GM23248 (cell line): ENCODE data around the gene STUM. TPM values are rescaled to one million over a fixed set of nuclear protein-coding genes. Genes with fewer than 3 reads are reported as not detected.

Experiments
- DNase-seq: peaks from one replicate; pipeline ENCODE4 v3.0.0-alpha.2; 2015
- H2AFZ ChIP-seq: fragments of 200-600 bp; sonication (generic); 2 replicates; pipeline ENCODE4 v1.6.1; 2016; ENCODE audit warnings: antibody characterized with exemption
- H3F3A ChIP-seq: fragments of 200-600 bp; sonication (generic); 2 replicates; pipeline ENCODE4 v1.6.1; 2016; ENCODE audit warnings: mild to moderate bottlenecking, antibody characterized with exemption, mixed run types; ENCODE audit not compliant: insufficient read depth
- H3K27ac ChIP-seq: fragments of 200-600 bp; sonication (generic); 2 replicates; pipeline ENCODE4 v1.5.1; 2016; ENCODE audit warnings: mild to moderate bottlenecking
- H3K27me3 ChIP-seq: fragments of 200-600 bp; sonication (generic); replicated peaks from 2 replicates; pipeline ENCODE4 v1.6.1; 2016; ENCODE audit warnings: mild to moderate bottlenecking; ENCODE audit not compliant: insufficient read depth
- H3K36me3 ChIP-seq: fragments of 200-600 bp; sonication (generic); 2 replicates; pipeline ENCODE4 v1.6.1; 2016; ENCODE audit warnings: low read depth, mild to moderate bottlenecking
- H3K4me1 ChIP-seq: fragments of 200-600 bp; sonication (generic); 2 replicates; pipeline ENCODE4 v1.6.1; 2016; ENCODE audit warnings: mild to moderate bottlenecking; ENCODE audit not compliant: insufficient read depth
- H3K4me2 ChIP-seq: fragments of 200-600 bp; sonication (generic); one replicate; pipeline ENCODE4 v1.6.1; 2016; ENCODE audit warnings: mild to moderate bottlenecking; ENCODE audit not compliant: unreplicated experiment
- H3K4me3 ChIP-seq: fragments of 200-600 bp; sonication (generic); 2 replicates; pipeline ENCODE4 v1.5.1; 2016; ENCODE audit warnings: mild to moderate bottlenecking
- H3K79me2 ChIP-seq: fragments of 200-600 bp; sonication (generic); 2 replicates; pipeline ENCODE4 v1.6.1; 2016; ENCODE audit warnings: mild to moderate bottlenecking; ENCODE audit not compliant: insufficient read depth
- H3K9ac ChIP-seq: fragments of 200-600 bp; sonication (generic); 2 replicates; pipeline ENCODE4 v1.6.1; 2016; ENCODE audit warnings: mild to moderate bottlenecking
- H3K9me2 ChIP-seq: fragments of 200-600 bp; sonication (generic); 2 replicates; pipeline ENCODE4 v1.6.1; 2016; ENCODE audit warnings: mixed run types, mild to moderate bottlenecking, moderate library complexity; ENCODE audit not compliant: insufficient read depth
- H3K9me3 ChIP-seq: fragments of 200-600 bp; sonication (generic); one replicate; pipeline ENCODE4 v1.6.1; 2017; ENCODE audit warnings: low read depth
- H4K20me1 ChIP-seq: fragments of 200-600 bp; sonication (generic); 2 replicates; pipeline ENCODE4 v1.6.0; 2016; ENCODE audit not compliant: insufficient read depth
- EZH2 ChIP-seq: fragments of 200-600 bp; sonication (generic); IDR thresholded peaks from 2 replicates; pipeline ENCODE4 v1.6.1; 2018; ENCODE audit warnings: antibody characterized with exemption, mild to moderate bottlenecking; ENCODE audit not compliant: insufficient read depth, poor library complexity, severe bottlenecking
- EZH2phosphoT487 ChIP-seq: fragments of 200-600 bp; sonication (generic); IDR thresholded peaks from 2 replicates; pipeline ENCODE4 v1.6.1; 2018; ENCODE audit warnings: antibody characterized with exemption, moderate library complexity, mild to moderate bottlenecking, low read depth; ENCODE audit not compliant: insufficient read depth
- WGBS, 2 experiments: methylation state at CpG; one replicate each; pipeline ENCODE4 v1.1.6; 2015 to 2017; ENCODE audit warnings: low lambda C conversion rate in 2 of 2, low coverage in 1 of 2; ENCODE audit errors: missing lambda C conversion rate in 2 of 2; 5-methylcytosine and 5-hydroxymethylcytosine counted together
- in situ Hi-C: fragments of 300-500 bp; cut with MboI; formaldehyde crosslinking; loops from 2 replicates; pipeline ENCODE4 v1.15.0; 2020
- polyA plus RNA-seq: library from polyadenylated mRNA; unstranded; fragments of >200 nt; fragmentation: Nextera tagmentation; extraction: Ambion mirVana; gene quantifications from 2 replicates; pipeline ENCODE4 v1.2.1, GENCODE V29; 2016
- total RNA-seq: library from RNA; depleted of rRNA; stranded (reverse); fragments of >200 nt; shearing (Covaris generic); gene quantifications from 2 replicates; pipeline ENCODE4 v1.2.3, GENCODE V29; 2014

STUM gene
- total and polyA plus RNA-seq, 2 experiments from 2014 or later, result under 0.01 TPM; not detected in 1

- H3K4me1 ChIP-seq, result no peaks in the 10 kb centered on the region
- in situ Hi-C loops, result no loop called here
- WGBS, 2 experiments, result 0 to 6% methylated on average over 1 of the region's 1 CpG
Observed at GRCh38 chr1:226510453-226510852, 38.1 kb upstream of the STUM start.

GRCh38 chr1:226511296-226511695 is 37.3 kb upstream of the STUM start:
- no peak overlapping the region for H3K4me3 ChIP-seq
- H3K79me2 ChIP-seq, result no peaks in the 10 kb centered on the region
- no peaks in the 10 kb centered on the region for H3K4me1 ChIP-seq
- no peak for TF ChIP-seq EZH2
- no peak for TF ChIP-seq EZH2phosphoT487
- H3K27me3 ChIP-seq, result peaks cover 19% of the 10 kb centered on the region; the same call in 1 of the 2 replicates
- H3F3A ChIP-seq, result no peaks in the 10 kb centered on the region
- no peak overlapping the region for H3K27ac ChIP-seq
- DNase-seq, result no peak
- no peaks in the 10 kb centered on the region for H3K36me3 ChIP-seq
- no peaks in the 10 kb centered on the region for H3K9me2 ChIP-seq
- 16 to 19% methylated on average over 3 of the region's 3 CpGs for WGBS, 2 experiments
- no peak overlapping the region for H3K9ac ChIP-seq
- no peaks in the 10 kb centered on the region for H3K9me3 ChIP-seq
- in situ Hi-C loops, result no loop called here
- no peak overlapping the region for H3K4me2 ChIP-seq
- H4K20me1 ChIP-seq, result no peaks in the 10 kb centered on the region
- H2AFZ ChIP-seq, result no peak overlapping the region

More at GRCh38 chr1:226510453-226510852, 38.1 kb upstream of the STUM start:
- no peaks in the 10 kb centered on the region for H3K79me2 ChIP-seq
- peaks cover 17% of the 10 kb centered on the region; the same call in 1 of the 2 replicates for H3K27me3 ChIP-seq
- H3K4me3 ChIP-seq, result no peak overlapping the region
- no peak overlapping the region for H2AFZ ChIP-seq
- no peaks in the 10 kb centered on the region for H3K9me2 ChIP-seq
- H4K20me1 ChIP-seq, result no peaks in the 10 kb centered on the region
- H3K9ac ChIP-seq, result no peak overlapping the region
- no peaks in the 10 kb centered on the region for H3F3A ChIP-seq
- no peak overlapping the region for H3K4me2 ChIP-seq
- peak; percentile 54 for DNase-seq
- no peaks in the 10 kb centered on the region for H3K36me3 ChIP-seq
- no peaks in the 10 kb centered on the region for H3K9me3 ChIP-seq
- no peak overlapping the region for H3K27ac ChIP-seq
- TF ChIP-seq EZH2 (no peak), EZH2phosphoT487 (no peak)

GRCh38 chr1:226512076-226512728 is 36.4 kb upstream of the STUM start:
- no peaks in the 10 kb centered on the region for H3K9me3 ChIP-seq
- H4K20me1 ChIP-seq, result no peaks in the 10 kb centered on the region
- H3K4me3 ChIP-seq, result no peak overlapping the region
- TF ChIP-seq EZH2 (no peak), EZH2phosphoT487 (no peak)
- H3F3A ChIP-seq, result no peaks in the 10 kb centered on the region
- 64 to 69% methylated on average over 2 of the region's 2 CpGs for WGBS, 2 experiments
- H3K27ac ChIP-seq, result no peak overlapping the region
- no peaks in the 10 kb centered on the region for H3K36me3 ChIP-seq
- no peaks in the 10 kb centered on the region for H3K9me2 ChIP-seq
- no peaks in the 10 kb centered on the region for H3K4me1 ChIP-seq
- peaks cover 18% of the 10 kb centered on the region; the same call in 1 of the 2 replicates for H3K27me3 ChIP-seq
- in situ Hi-C loops, result no loop called here
- no peaks in the 10 kb centered on the region for H3K79me2 ChIP-seq
- H2AFZ ChIP-seq, result no peak overlapping the region
- no peak for DNase-seq
- H3K4me2 ChIP-seq, result no peak overlapping the region
- no peak overlapping the region for H3K9ac ChIP-seq

- in situ Hi-C loops, result no loop called here
- no peak for TF ChIP-seq EZH2phosphoT487
- TF ChIP-seq EZH2, result no peak
- no peak overlapping the region for H3K27ac ChIP-seq
- no peaks in the 10 kb centered on the region for H3K9me3 ChIP-seq
- no peaks in the 10 kb centered on the region for H3K4me1 ChIP-seq
- no peaks in the 10 kb centered on the region for H3K9me2 ChIP-seq
- H3K79me2 ChIP-seq, result no peaks in the 10 kb centered on the region
- whole genome bisulfite sequencing, 2 experiments, result 34 to 39% methylated on average over 3 of the region's 3 CpGs
- no peaks in the 10 kb centered on the region for H3K36me3 ChIP-seq
- no peaks in the 10 kb centered on the region for H3F3A ChIP-seq
- H3K9ac ChIP-seq, result no peak overlapping the region
- H3K4me3 ChIP-seq, result no peak overlapping the region
- H3K27me3 ChIP-seq, result peaks cover 14% of the 10 kb centered on the region; the same call in 1 of the 2 replicates
- H2AFZ ChIP-seq, result no peak overlapping the region
- no peaks in the 10 kb centered on the region for H4K20me1 ChIP-seq
- H3K4me2 ChIP-seq, result no peak overlapping the region
- no peak for DNase-seq
Observed at GRCh38 chr1:226518375-226518774, 30.2 kb upstream of the STUM start.
